GM21423 (cell line): ENCODE data around the gene CFAP157.

Experiments used
- ATAC-seq: cut with Tn5 transposase; IDR thresholded peaks from one replicate; pipeline ENCODE4 v1.9.1; 2021; ENCODE audit warnings: mild to moderate bottlenecking, moderate library complexity; ENCODE audit not compliant: unreplicated experiment

CFAP157 gene

GRCh38 chr9:127758843-127759242 lies 52.1 kb downstream of the CFAP157 start:
- no peak for ATAC-seq

DNA sequence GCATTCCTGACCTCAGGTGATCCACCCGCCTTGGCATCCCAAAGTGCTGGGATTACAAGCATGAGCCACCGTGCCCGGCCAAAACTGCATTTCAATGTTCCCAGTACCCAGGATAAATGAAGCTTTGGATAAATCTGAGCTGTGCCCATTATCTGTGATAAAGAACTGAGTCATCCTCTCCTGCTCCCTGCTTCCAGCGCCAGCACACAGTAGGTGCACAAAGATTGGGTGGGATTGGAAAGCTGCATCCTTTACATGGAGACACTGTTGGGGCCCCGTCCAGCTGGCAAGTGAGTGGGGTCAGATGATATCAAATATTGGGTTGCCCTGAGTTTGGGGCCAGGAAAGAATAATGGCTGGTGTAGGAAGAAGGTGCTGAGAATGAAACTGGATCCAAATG lies 54.3 kb downstream of the CFAP157 start:
- ATAC-seq = no peak

DNA sequence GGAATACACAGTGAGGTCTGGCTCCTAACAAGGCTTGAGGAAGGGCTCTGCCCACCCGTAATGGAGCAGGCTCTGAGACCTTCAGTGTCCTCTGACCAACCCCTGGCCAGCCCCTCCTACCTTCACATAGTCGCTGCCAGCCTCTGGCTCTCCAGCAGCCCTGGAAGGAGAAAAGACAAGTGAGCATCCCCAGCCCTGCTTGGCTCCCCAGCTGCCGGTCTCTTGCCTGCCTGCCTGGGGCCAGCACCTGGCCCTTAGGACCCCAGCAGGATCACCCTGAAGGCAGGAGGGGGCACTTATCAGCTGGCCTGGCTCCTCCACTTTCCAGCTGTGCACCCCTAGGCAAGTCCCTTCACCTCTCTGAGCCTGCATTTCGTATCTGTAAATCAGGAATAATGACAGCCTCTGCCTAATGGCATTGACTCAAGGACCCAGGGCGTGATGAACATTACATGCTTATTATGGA lies 54.7 kb downstream of the CFAP157 start:
- ATAC-seq = no peak

DNA sequence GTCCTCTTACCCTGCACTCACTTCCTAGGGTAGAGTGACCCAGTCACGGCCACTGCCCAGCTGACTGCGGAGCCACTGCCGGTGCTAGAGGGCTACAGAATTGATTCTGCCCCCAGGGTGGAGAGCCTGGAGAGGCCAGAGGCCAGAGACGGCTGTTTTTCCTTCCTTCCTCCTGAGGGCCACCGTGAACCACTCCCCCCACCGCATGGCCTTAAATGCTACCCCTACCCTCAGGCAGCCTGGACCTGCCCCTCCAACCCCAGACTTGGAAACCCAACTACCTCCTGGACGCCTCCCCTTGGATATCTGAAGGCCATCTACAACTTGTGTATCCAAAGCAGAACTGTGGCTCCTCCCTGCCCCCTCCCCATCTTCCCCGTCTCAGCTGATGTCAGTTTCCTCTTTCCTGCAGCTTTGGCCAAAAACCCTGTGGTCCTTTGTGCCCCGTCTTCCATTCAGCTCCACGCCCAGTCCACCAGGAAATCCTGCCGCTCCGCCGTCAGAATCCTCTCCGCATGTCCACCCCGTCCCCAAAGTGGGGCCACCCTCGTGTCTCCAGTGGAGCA lies 55.4 kb downstream of the CFAP157 start:
- no peak for ATAC-seq

- no peak for ATAC-seq
These were observed 57.2 kb downstream of the CFAP157 start for GRCh38 chr9:127763918-127764384.

DNA sequence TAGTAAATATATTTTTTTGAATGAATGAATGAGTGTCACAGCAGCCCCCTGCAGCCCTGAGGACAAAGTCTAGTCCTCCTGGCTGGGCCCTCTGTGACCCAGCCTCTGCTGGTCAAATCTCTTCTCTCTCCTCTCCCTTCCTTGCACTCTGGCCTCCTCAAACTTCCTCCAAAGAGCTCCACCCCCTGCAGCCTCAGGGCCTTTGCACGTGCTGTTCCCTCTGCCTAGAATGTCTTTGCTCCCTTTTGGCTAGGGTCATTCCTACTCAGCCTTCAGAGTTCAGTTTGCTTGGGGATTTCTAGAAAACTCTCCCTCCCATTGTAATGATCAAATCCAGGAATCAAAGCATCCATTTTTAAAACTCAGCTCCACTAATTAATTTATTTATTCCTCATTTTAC lies 58.6 kb downstream of the CFAP157 start:
- ATAC-seq = no peak
